HG03558 (cell line): Measurements from ENCODE around the gene KIF5C.
A peak's percentile ranks its signal among the peaks of the same experiment; 100 is the strongest.
"Not testable (repeated sequence)": the region's sequence is repeated elsewhere in the genome, so short reads cannot be mapped to it uniquely, and the experiment has no call there.

ENCODE experiments used
- ATAC-seq: cut with Tn5 transposase; IDR thresholded peaks from one replicate; pipeline ENCODE4 v1.9.1; 2021; ENCODE audit warnings: moderate number of reproducible peaks; ENCODE audit not compliant: unreplicated experiment; ENCODE audit errors: extremely low read depth

Gene KIF5C

GRCh38 chr2:148957023-148957422, 82.0 kb downstream of the KIF5C start:
- ATAC-seq, result no peak

DNA sequence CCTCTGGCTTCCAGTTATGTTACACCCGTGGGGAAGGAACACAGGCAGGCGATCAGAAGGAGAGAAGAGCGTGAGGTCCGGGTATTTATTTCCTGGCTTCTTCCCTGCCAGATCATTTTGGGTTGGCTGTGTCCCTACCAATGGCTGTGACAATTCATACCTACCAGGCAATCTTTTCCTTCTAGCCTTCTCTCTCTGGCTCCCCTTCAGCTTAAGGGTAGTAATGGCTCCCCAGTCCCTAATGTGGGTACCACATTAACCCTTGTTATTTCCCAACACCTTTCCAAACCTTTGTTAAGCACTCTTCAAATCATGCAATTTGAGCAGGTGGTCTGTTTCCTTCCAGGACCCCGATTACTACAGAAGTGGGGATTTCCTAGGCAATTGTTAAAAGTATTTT, 84.7 kb downstream of the KIF5C start:
- ATAC-seq, result no peak

- ATAC-seq, result no peak
Observed at GRCh38 chr2:148960483-148960882, 85.5 kb downstream of the KIF5C start.

- ATAC-seq, result no peak
Observed at GRCh38 chr2:148963461-148963860, 88.4 kb downstream of the KIF5C start.

GRCh38 chr2:148965623-148966437, 90.8 kb downstream of the KIF5C start:
- ATAC-seq, result no peak

DNA sequence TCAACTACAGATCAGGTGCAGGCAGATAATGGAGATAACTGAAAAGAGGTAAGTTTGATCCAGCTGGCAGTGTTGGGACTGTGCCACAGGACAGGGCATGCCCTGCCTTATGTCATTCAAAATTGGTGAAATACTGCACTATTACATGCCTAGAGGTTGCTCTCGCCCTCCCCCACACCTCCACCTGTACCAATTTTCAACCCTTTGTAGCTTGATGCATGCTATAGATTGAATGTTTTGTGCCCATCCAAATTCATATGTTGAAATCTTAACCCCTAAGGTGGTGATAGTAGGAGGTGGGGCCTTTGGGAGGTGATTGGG, 91.4 kb downstream of the KIF5C start:
- ATAC-seq, result no peak

DNA sequence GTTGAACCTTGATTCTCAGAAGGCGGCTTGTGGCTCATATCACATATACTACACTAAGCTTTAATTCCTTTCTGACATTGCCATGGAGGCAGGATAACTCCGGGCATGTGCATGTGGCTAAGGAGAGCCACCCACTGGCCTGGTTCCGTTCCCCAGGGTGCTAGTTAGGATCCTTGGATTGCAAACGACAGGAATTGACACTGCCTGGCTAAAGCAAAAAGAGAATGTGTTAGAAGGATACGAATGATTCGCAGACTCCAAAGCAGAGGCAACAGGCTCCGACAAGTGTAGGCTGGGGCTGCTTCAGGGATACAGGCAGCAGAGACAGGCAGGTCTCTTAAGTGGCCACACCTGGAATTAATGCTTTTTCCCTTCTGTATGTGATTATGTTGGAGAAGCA, 92.0 kb downstream of the KIF5C start:
- no peak for ATAC-seq

GRCh38 chr2:148967578-148967977, 92.6 kb downstream of the KIF5C start:
- no peak for ATAC-seq

DNA sequence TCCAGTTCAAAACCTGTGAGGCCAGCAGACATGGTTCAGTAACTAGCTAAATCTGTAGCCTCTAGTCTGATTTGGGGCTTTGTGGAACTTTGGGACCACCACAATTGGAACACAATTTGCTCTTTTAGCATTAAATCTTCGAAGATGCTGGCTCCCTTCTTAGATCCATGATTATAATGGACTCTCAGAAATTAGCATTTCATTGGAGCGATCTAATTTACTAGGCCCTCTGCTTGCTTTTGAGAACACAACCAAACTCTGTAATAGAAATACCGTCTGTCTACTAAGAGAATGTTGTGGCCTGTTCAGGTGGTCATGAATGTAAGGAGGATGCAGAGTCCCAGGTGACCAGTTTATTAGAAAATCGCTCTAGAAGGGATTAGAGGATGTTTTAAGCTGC, 93.3 kb downstream of the KIF5C start:
- ATAC-seq, result no peak

DNA sequence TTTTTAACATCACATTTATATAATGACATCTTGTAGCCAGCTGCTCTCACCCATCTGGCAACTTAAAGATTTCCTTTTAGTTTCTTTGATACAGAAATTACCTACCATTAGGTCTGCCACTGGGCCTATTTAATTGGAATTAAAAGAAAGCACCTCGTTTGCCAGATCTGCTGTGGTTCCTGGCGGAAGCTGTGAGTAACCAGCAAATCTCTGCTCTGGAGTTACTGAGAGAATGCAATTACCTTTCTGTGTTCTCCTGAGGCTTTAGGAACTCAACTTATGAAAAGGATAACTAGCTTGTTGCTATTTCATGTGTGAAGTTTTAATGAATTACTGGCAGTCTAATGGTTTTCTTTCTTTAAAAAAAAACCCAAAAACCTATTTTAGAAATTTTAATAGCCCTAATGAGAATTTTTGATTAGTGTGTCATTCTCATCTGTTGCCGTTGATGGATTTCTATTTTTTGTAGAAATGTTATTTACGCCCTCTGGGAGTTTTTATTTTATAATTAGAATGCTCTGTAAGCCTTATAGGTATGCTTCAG, 93.8 kb downstream of the KIF5C start:
- no peak for ATAC-seq

DNA sequence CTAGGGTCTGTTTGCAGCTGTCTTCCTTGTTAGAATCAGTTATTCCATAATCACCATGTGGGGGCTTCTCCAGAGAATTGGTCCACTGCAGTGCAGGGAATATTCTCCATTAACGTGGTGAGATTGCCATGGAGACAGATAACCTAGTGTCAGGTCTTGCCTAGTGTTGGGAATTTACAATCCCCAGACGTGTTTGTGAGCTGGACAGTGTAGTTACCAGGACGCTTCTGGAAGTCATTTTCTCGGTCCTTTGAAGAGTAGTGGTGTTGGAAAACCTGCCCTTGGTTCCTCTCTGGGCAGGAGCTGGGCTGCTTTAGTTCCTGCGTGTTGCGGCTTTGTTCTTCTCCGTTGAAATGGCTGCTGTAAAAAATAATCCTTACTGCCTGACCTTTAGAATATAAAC, 94.6 kb downstream of the KIF5C start:
- ATAC-seq, result no peak

- ATAC-seq, result no peak
Observed at GRCh38 chr2:148970385-148970784, 95.4 kb downstream of the KIF5C start.

GRCh38 chr2:148971547-148971946, 96.5 kb downstream of the KIF5C start:
- peak; percentile 71 for ATAC-seq

DNA sequence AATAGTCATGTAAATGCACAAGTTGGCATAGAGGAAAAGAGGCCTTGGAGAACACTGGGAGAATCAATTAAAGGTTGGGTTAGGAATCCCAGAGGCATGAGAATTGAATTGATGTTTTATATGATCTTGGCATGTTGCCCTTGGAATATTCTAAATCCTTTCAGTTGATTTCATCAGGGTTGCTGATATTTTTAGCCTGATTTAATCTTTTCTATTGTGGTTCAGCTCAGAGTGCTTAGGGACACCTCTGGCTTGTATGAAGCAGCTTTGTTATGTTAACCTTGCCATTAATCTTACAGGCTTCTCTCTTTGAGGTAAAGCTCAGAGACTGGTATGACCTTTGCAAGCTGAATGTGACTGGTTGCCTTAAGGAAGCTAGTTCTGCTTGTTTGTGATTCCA, 99.1 kb downstream of the KIF5C start:
- ATAC-seq, result no peak

- ATAC-seq, result no peak
Observed at GRCh38 chr2:148978026-148978685, 103.1 kb downstream of the KIF5C start.

DNA sequence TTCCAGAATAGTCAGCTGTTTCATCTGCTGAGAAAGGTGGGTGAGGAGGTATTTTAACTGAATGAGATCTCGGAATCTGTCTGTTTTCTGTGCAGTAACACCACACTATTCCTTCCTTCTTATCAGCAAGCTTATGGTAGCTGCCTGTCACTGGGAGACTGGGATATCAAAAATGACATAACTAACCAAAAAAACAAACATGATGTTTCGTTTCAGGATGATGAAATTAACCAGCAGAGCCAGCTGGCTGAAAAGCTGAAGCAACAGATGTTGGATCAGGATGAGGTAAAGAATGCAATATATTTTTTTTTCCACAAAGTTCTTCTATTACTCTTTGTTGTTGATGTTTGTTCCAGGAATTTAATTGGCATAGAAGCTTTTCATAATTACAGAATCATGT, 103.7 kb downstream of the KIF5C start:
- no peak for ATAC-seq

GRCh38 chr2:148979164-148979918, 104.3 kb downstream of the KIF5C start:
- ATAC-seq, result no peak

DNA sequence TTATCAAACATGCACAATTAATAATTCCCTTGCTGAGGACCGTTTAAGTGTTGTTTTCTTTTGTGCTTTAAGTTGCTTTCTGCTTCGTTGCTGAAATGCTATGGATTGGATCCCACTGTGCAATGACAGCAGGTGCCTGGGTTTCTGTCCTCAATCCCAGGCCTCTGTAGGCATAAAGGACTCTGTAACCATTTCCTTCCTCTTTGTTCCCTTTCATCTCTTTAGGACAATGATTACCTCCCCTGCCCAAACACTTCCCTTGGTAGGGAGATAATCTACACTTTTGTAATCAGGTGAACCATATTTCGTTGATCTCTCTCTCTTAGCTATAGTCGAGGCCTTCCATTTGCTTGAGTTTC, 104.9 kb downstream of the KIF5C start:
- ATAC-seq, result no peak

DNA sequence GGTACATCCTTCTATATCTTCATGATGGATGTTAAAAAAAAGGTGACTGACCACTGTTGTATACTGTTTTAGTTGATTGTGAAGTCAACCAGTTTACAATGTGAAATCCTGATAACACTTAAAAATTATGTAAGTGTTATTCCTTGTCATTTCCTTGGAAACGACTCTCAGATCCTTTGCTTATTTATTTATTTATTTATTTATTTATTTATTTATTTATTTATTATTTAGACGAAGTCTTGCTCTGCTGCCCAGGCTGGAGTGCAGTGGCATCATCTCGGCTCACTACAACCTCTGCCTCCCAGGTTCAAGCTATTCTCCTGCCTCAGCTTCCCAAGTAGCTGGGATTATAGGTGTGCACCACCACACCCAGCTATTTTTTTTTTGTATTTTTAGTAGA, 105.5 kb downstream of the KIF5C start:
- ATAC-seq, result not testable (repeated sequence)

GRCh38 chr2:148981324-148981723, 106.3 kb downstream of the KIF5C start:
- ATAC-seq, result no peak

- ATAC-seq, result no peak
Observed at GRCh38 chr2:148981781-148982180, 106.8 kb downstream of the KIF5C start.
